PC-9 (cell line): ENCODE data around the gene RIPOR3.

Experiments
- CTCF ChIP-seq: fragments of 200-600 bp; sonication (generic); conservative IDR thresholded peaks from 2 replicates; pipeline ENCODE4 v1.6.1; 2017; ENCODE audit warnings: mixed run types, antibody characterized with exemption, mild to moderate bottlenecking, moderate library complexity
- EZH2 ChIP-seq: fragments of 200-600 bp; sonication (generic); IDR thresholded peaks from 2 replicates; pipeline ENCODE4 v1.8.0; 2017; ENCODE audit warnings: antibody characterized with exemption, low read depth

- TF ChIP-seq EZH2 (no peak), CTCF (no peak)
Observed at GRCh38 chr20:50550531-50550930, 140.8 kb downstream of the RIPOR3 start.
